ENCODE results near the gene TBC1D22A. TPM values are rescaled to one million over a fixed set of nuclear protein-coding genes. Genes with fewer than 3 reads are reported as not detected.

Gene TBC1D22A
- total and polyA plus RNA-seq, 11 donors: 9.4 to 30.7 (median 18.6) TPM

DNA sequence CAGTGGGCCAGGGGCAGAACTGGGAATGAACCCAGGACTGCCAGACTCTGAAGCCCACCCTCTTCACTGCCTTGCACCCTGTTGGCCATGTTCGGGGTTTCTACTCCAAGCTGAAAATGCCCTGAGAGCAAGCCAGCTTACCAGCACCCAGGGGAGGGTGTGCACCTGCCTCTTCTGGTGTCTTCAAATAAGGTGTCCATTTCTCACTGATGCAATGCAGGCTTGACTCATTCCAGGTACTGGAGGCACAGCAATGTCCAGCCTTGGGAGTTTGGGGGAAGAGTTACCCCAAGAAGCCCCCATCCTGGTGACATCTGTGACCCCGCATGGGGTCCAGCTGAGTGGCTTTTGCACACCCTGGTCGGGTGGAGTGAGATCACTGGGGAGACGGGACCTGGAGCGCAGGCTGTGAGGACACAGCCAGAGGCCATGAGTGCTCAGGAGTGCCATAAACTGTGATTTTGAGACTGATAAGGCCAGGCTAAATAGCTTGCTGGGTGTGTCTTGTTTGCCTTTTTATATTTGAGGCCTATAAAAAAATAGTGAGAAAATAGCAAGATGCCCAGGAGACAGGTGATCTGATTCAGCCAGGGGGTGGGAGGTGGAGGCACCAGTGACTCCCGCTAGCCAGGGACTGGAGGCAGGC lies 19.8 kb upstream of the TBC1D22A start:
- no peak overlapping the region for H3K4me3 ChIP-seq
- DNase-seq: no peak
- H3K27ac ChIP-seq: peak overlapping the region in 3 of 12 donors; percentile 90 to 99 (median 96)
- H3K9me3 ChIP-seq: no peaks in the 10 kb centered on the region
- 82 to 100% (median 83%) methylated on average over 4 to 6 of the region's 6 CpGs for WGBS, 4 donors
- TF ChIP-seq, protein P1, sequence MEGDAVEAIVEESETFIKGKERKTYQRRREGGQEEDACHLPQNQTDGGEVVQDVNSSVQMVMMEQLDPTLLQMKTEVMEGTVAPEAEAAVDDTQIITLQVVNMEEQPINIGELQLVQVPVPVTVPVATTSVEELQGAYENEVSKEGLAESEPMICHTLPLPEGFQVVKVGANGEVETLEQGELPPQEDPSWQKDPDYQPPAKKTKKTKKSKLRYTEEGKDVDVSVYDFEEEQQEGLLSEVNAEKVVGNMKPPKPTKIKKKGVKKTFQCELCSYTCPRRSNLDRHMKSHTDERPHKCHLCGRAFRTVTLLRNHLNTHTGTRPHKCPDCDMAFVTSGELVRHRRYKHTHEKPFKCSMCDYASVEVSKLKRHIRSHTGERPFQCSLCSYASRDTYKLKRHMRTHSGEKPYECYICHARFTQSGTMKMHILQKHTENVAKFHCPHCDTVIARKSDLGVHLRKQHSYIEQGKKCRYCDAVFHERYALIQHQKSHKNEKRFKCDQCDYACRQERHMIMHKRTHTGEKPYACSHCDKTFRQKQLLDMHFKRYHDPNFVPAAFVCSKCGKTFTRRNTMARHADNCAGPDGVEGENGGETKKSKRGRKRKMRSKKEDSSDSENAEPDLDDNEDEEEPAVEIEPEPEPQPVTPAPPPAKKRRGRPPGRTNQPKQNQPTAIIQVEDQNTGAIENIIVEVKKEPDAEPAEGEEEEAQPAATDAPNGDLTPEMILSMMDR (IDR thresholded peaks at IDR 0.05): no peak
- TF ChIP-seq POLR2A (IDR thresholded peaks at IDR 0.05): no peak
- H3K36me3 ChIP-seq: no peaks in the 10 kb centered on the region
- H3K4me1 ChIP-seq: peaks cover 0 to 43% (median 19%) of the 10 kb centered on the region in 12 donors
- H3K27me3 ChIP-seq: no peaks in the 10 kb centered on the region
- intact Hi-C loops (cut with DNase I): no loop called here
- no peak for ATAC-seq

DNA sequence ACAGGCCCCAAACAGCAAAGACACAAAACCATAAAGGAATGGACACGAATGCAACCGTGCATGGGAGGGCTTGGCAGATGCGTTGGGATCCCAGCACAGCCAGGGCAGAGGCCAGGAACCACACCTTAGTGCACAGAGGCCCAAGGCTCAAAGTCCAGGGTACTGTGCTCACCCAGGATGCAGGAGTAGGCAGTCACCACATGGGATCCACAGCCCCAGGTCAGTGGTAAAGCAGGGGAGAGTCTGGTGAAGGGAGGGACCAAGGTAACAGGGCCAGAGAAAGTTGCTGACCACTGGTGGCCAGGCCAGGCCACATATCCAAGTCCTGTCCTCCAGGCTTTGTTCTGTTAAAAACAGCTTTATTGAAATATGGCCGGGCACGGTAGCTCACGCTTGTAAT lies 17.9 kb upstream of the TBC1D22A start:
- TF ChIP-seq, protein P1 (IDR thresholded peaks at IDR 0.05): no peak
- TF ChIP-seq POLR2A (IDR thresholded peaks at IDR 0.05): no peak
- Histone ChIP-seq H3K4me1 (peaks cover 0 to 37% (median 13%) of the 10 kb centered on the region in 12 donors), H3K9me3 (no peaks in the 10 kb centered on the region), H3K27ac (no peak overlapping the region), H3K4me3 (no peak overlapping the region), H3K36me3 (no peaks in the 10 kb centered on the region), H3K27me3 (no peaks in the 10 kb centered on the region)
- ATAC-seq (no peak), DNase-seq (no peak)
- WGBS, 4 donors: 88 to 91% (median 89%) methylated on average over 6 of the region's 6 CpGs
- intact Hi-C loops (cut with DNase I): no loop called here

DNA sequence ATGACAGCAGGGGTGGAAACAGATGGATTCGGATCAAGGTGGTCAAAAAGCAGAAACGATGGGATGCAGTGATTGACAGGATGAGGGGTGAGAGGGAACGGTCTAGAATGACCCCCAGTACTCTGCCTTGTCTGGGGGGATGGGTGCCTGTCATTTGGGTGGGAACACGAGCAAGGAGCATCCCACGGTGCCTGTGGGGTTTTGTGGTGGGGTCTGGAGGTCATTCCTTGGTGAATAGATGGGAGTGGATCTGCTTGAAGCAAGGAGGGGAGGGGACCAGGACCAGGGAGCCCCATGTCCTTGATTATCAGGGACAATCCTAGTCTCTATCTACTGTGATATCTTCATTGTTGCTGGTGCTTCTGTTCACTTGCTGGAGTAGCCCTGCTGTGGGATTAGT lies 16.3 kb upstream of the TBC1D22A start:
- no peaks in the 10 kb centered on the region for H3K36me3 ChIP-seq
- ATAC-seq (no peak), DNase-seq (no peak)
- no peaks in the 10 kb centered on the region for H3K27me3 ChIP-seq
- TF ChIP-seq, protein P1 (IDR thresholded peaks at IDR 0.05): no peak
- TF ChIP-seq POLR2A (IDR thresholded peaks at IDR 0.05): no peak
- intact Hi-C loops (cut with DNase I): no loop called here
- no peaks in the 10 kb centered on the region for H3K9me3 ChIP-seq
- H3K27ac ChIP-seq: no peak overlapping the region
- peaks cover 0 to 36% (median 21%) of the 10 kb centered on the region in 12 donors for H3K4me1 ChIP-seq
- no peak overlapping the region for H3K4me3 ChIP-seq
- WGBS, 4 donors: 65 to 76% (median 68%) methylated on average over 5 of the region's 5 CpGs

DNA sequence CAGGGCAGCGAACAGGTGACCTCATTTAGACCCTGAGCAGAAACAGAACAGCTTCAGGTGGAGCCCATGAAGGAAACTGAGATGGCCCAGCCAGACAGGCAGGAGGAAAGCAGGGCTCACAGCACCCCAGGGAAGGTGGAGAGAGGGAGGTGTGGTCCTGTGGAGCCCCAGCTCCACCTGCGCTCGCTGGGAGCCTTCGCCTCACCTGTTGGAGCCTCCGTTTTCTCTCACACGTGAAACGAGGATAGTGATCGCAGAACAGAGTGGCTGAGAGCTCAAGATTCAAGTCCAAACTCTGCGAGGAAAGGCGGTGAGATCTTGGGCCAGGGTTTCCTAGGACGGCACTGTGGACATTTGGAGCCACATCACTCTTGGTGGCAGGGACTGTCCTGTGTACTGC lies 15.8 kb upstream of the TBC1D22A start:
- intact Hi-C loops (cut with DNase I): no loop called here
- no peak for ATAC-seq
- Histone ChIP-seq H3K9me3 (no peaks in the 10 kb centered on the region), H3K4me3 (no peak overlapping the region), H3K36me3 (no peaks in the 10 kb centered on the region), H3K27ac (no peak overlapping the region), H3K27me3 (no peaks in the 10 kb centered on the region), H3K4me1 (peaks cover 0 to 38% (median 23%) of the 10 kb centered on the region in 12 donors)
- no peak for DNase-seq
- no peak for TF ChIP-seq POLR2A (IDR thresholded peaks at IDR 0.05)
- TF ChIP-seq, protein P1 (IDR thresholded peaks at IDR 0.05): no peak
- 84 to 89% (median 85%) methylated on average over 11 of the region's 11 CpGs for WGBS, 4 donors

Data from heart left ventricle (tissue), 16 donors.